Activated T-helper 1 cell treated with anti-CD3 and anti-CD28 coated beads, Interleukin-12 subunit alpha, Interleukin-12 subunit beta, Interleukin-2, Interleukin-4 antibody, amounts not matched to agents 30 ng/mL and 10 ng/mL and 1 ng/mL, durations not matched to agents 14 hours and 24 hours and 36 hours (primary cell): Measurements from ENCODE around the gene TPCN2. TPM values are rescaled to one million over a fixed set of nuclear protein-coding genes. Genes with fewer than 3 reads are reported as not detected.

Experiments used
- DNase-seq: peaks from one replicate; pipeline ENCODE4 v3.0.0; 2021; ENCODE audit warnings: low spot score
- H3K27ac Mint-ChIP-seq: one replicate; pipeline ENCODE4 v1.8.0; 2021; ENCODE audit warnings: mild to moderate bottlenecking, mixed read lengths
- H3K27me3 Mint-ChIP-seq: one replicate; pipeline ENCODE4 v1.8.0; 2022; ENCODE audit warnings: mild to moderate bottlenecking, moderate library complexity, mixed read lengths; ENCODE audit not compliant: insufficient read depth
- H3K36me3 Mint-ChIP-seq: one replicate; pipeline ENCODE4 v1.8.0; 2021; ENCODE audit warnings: low read depth, mixed read lengths
- H3K4me1 Mint-ChIP-seq: one replicate; pipeline ENCODE4 v1.8.0; 2021; ENCODE audit warnings: low read depth, mixed read lengths
- H3K4me3 Mint-ChIP-seq: one replicate; pipeline ENCODE4 v1.8.0; 2021; ENCODE audit warnings: mild to moderate bottlenecking, moderate library complexity, mixed read lengths
- H3K9me3 Mint-ChIP-seq: one replicate; pipeline ENCODE4 v1.8.0; 2021; ENCODE audit warnings: mixed read lengths
- intact Hi-C: fragments of 100-400 bp; cut with micrococcal nuclease; formaldehyde crosslinking; loops from one replicate; pipeline ENCODE4 v1.15.1; 2024
- total RNA-seq: library from RNA; stranded (reverse); gene quantifications from 2 replicates; pipeline ENCODE4 v1.2.3, GENCODE V29; 2022

The TPCN2 gene
- total RNA-seq, 1 donor from 2014 or later = 19.2 TPM

DNA sequence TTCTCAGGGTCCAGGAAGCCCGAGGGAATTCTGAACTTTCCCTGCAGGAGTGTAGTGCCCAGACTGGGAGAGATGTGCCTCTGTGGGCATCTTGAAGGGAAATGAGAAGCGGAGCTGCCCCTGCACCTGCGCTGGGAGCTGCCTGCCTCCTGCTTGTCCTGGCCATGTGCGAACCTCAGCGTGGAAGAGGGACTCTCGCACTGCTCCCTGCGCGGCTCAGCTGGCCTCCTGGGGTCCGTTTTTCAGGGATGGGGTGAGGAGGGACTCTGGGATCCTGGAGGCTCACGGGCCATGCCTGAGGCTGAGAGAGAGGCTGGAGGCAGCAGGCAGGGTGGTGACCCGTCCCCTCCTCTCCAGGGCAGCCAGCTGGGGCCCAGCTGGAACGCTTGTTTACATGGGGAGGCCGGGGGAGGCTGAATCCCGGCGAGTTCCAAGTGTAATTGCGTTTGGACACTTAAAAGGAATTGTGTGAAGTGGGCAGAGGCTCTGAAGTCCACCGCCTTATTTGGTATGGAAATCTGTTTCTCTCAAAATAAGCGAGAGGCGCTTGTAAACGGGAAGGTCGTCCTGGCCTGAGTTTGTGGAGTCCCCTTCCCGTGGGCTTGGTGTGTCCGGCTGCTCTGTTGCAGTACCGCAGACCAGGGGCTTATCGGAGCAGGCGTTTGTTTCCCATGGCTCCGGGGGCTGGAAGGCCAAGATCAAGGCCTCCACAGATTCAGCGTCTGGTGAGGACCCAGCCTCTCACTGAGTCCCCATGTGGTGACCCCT is 34.5 kb upstream of the TPCN2 start:
- intact Hi-C loops = no loop called here
- H3K27ac Mint-ChIP-seq = no peak overlapping the region
- no peaks in the 10 kb centered on the region for H3K36me3 Mint-ChIP-seq
- no peak overlapping the region for H3K4me3 Mint-ChIP-seq
- H3K27me3 Mint-ChIP-seq = peaks cover 17% of the 10 kb centered on the region
- H3K4me1 Mint-ChIP-seq = no peaks in the 10 kb centered on the region
- DNase-seq = no peak
- no peaks in the 10 kb centered on the region for H3K9me3 Mint-ChIP-seq

DNA sequence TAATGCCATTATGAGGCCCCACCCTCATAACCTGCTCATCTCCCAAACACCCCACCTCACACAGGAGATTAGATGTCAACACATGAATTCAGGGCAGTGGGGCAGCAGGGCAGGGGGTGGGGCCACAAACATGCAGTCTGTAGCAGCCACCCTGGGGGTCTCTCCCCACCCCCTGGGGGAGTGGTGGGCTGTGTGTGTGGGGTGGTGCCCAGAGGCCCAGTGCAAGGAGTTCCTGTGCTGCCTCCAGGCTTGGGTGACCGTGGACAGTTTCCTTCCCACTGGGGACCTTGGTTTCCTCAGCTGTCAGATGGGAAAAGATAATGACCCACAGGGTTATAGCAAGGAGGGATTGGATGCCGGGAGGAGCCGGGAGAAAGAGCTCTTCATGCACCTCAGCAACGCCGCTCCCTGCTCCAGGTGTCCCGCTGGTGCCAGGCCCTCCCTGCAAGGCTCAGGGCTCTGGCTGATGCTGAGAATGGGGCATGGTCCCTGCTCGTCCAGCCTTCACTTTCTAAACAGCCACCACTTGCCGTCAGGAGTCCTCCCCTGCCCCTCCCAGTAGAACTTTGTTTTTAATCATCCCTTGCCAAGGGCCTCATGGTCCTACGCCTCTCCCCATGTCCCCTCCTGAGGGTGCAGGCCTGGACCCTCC is 33.7 kb upstream of the TPCN2 start:
- DNase-seq = no peak
- Mint-ChIP-seq H3K4me1 (no peaks in the 10 kb centered on the region), H3K4me3 (no peak overlapping the region), H3K9me3 (no peaks in the 10 kb centered on the region), H3K36me3 (no peaks in the 10 kb centered on the region), H3K27ac (no peak overlapping the region), H3K27me3 (peaks cover 17% of the 10 kb centered on the region)
- intact Hi-C loops = no loop called here

DNA sequence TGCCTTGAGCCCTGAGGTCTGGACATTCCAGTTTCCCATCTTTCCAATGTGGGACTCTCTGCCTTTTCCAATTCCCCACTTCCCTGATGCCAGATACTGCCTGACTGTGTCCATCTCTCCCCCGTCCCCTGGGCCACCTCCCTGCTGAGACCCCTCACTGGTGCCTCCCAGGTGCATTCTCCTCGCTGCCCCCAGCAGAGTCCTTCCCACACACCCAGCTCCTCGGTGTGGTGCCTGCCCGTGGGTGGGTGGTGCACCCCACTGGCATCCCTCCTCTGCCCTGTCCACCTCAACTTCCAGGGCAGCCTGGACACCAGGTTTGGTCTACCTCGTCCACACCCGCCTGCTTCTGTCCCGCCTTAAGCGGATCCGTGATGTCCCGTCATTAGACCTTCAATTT is 30.8 kb upstream of the TPCN2 start:
- Mint-ChIP-seq H3K9me3 (no peaks in the 10 kb centered on the region), H3K4me3 (no peak overlapping the region), H3K36me3 (no peaks in the 10 kb centered on the region), H3K27me3 (peaks cover 2% of the 10 kb centered on the region), H3K4me1 (no peaks in the 10 kb centered on the region), H3K27ac (no peak overlapping the region)
- intact Hi-C loops = no loop called here
- no peak for DNase-seq

DNA sequence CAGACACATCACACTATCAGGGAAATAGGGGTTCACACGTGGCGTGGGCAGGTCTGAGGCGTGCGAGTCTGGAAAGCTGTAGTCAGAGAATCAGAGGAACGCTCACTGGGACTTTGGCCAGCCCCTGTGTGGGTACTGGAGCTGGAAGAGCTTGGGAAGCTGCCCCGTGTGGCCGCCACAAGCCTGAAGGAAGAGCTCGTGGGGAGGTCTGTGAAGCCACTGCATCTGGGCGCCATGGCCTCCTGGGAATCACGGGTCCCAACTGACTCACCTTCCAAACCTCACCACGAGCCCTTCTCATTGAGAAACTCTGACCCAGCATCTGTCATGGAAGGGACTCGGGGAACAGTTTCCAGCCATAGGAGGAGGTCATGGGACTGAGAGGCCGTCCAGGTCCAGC is 29.8 kb upstream of the TPCN2 start:
- intact Hi-C loops = no loop called here
- no peak for DNase-seq
- Mint-ChIP-seq H3K4me1 (no peaks in the 10 kb centered on the region), H3K36me3 (no peaks in the 10 kb centered on the region), H3K4me3 (no peak overlapping the region), H3K9me3 (no peaks in the 10 kb centered on the region), H3K27ac (no peak overlapping the region), H3K27me3 (peaks cover 2% of the 10 kb centered on the region)

GRCh38 chr11:69022260-69022659 is 26.5 kb upstream of the TPCN2 start:
- Mint-ChIP-seq H3K4me1 (no peaks in the 10 kb centered on the region), H3K27ac (no peak overlapping the region), H3K9me3 (no peaks in the 10 kb centered on the region), H3K4me3 (no peak overlapping the region), H3K36me3 (no peaks in the 10 kb centered on the region), H3K27me3 (no peaks in the 10 kb centered on the region)
- DNase-seq = no peak
- intact Hi-C loops = no loop called here

GRCh38 chr11:69024509-69024908 is 24.2 kb upstream of the TPCN2 start:
- Mint-ChIP-seq H3K27me3 (peaks cover under 1% of the 10 kb centered on the region), H3K4me3 (no peak overlapping the region), H3K36me3 (no peaks in the 10 kb centered on the region)

DNA sequence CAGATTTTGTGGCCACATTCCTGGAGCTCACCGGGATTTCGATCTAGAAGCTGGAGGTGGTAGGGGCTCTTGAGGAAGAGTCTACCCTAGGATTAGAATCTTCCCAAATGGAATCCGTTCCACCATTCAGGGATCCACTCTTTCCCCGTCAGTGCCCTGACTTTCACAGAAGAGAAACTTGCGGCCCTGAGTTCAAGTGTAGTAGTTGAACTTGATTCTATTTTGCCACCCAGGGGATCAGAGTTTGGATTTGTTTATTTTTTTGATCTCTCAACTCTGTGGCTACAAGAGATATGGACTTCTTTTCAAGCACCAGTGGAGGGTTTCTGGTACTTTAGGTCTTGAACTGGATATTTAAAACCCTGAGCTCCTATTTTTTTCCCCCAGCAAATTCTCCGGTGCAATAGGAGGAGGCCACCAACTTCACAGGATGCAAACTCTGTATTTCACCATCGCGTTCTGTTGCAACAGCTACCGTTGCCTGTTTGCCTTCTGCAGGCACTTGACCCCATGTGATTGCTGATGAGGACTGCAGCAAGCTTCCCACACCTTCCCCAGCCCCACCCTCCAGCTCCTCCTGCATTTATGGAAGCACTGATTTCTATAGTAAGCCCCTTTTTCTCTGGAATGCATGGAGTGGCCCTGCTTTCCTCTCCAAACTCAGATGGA is 20.9 kb upstream of the TPCN2 start:
- DNase-seq = no peak
- Mint-ChIP-seq H3K4me3 (no peak overlapping the region), H3K4me1 (no peaks in the 10 kb centered on the region), H3K27ac (no peak overlapping the region), H3K9me3 (no peaks in the 10 kb centered on the region), H3K36me3 (no peaks in the 10 kb centered on the region), H3K27me3 (peaks cover 2% of the 10 kb centered on the region)
- intact Hi-C loops = no loop called here

More at GRCh38 chr11:69024509-69024908, 24.2 kb upstream of the TPCN2 start:
- Mint-ChIP-seq H3K9me3 (no peaks in the 10 kb centered on the region), H3K27ac (no peak overlapping the region), H3K4me1 (no peaks in the 10 kb centered on the region)
- intact Hi-C loops = no loop called here
- no peak for DNase-seq

DNA sequence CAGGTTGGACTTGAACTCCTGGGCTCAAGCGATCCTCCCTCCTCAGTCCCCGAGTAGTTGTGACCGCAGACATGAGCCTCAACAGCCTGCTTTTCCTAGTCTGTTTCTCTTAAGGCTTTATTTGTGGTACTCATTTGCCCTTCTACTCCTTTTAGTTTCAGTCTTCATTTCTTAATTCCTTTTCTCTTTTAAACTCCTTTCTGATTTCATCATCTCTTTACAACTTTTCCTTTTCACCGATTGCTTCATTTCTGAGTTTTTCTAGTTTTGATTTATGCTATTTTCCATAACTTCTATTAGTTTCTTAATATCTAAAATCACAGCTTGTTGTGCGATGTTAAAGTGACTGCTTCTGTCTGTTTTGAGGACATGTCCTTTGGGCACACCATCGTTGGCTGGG is 18.4 kb upstream of the TPCN2 start:
- Mint-ChIP-seq H3K9me3 (no peaks in the 10 kb centered on the region), H3K4me1 (no peaks in the 10 kb centered on the region)

GRCh38 chr11:69032833-69033232 is 15.9 kb upstream of the TPCN2 start:
- H3K9me3 Mint-ChIP-seq = no peaks in the 10 kb centered on the region
- no peaks in the 10 kb centered on the region for H3K4me1 Mint-ChIP-seq
- no peak for DNase-seq
- no peak overlapping the region for H3K27ac Mint-ChIP-seq
- peaks cover 2% of the 10 kb centered on the region for H3K27me3 Mint-ChIP-seq
- H3K36me3 Mint-ChIP-seq = no peaks in the 10 kb centered on the region
- H3K4me3 Mint-ChIP-seq = no peak overlapping the region
- intact Hi-C loops = no loop called here

More for the DNA sequence above, 18.4 kb upstream of the TPCN2 start:
- Mint-ChIP-seq H3K27ac (no peak overlapping the region), H3K4me3 (no peak overlapping the region), H3K36me3 (no peaks in the 10 kb centered on the region), H3K27me3 (peaks cover 2% of the 10 kb centered on the region)
- intact Hi-C loops = no loop called here
- no peak for DNase-seq

- intact Hi-C loops = no loop called here
- Mint-ChIP-seq H3K4me1 (no peaks in the 10 kb centered on the region), H3K27ac (no peak overlapping the region), H3K4me3 (no peak overlapping the region), H3K9me3 (no peaks in the 10 kb centered on the region), H3K36me3 (no peaks in the 10 kb centered on the region), H3K27me3 (peaks cover 2% of the 10 kb centered on the region)
- DNase-seq = no peak
Observed at GRCh38 chr11:69033431-69033830, 15.3 kb upstream of the TPCN2 start.

- Mint-ChIP-seq H3K4me3 (no peak overlapping the region), H3K4me1 (no peaks in the 10 kb centered on the region), H3K27me3 (peaks cover 2% of the 10 kb centered on the region), H3K36me3 (no peaks in the 10 kb centered on the region), H3K9me3 (no peaks in the 10 kb centered on the region), H3K27ac (no peak overlapping the region)
- DNase-seq = no peak
- intact Hi-C loops = no loop called here
Observed at GRCh38 chr11:69034123-69034867, 14.4 kb upstream of the TPCN2 start.

DNA sequence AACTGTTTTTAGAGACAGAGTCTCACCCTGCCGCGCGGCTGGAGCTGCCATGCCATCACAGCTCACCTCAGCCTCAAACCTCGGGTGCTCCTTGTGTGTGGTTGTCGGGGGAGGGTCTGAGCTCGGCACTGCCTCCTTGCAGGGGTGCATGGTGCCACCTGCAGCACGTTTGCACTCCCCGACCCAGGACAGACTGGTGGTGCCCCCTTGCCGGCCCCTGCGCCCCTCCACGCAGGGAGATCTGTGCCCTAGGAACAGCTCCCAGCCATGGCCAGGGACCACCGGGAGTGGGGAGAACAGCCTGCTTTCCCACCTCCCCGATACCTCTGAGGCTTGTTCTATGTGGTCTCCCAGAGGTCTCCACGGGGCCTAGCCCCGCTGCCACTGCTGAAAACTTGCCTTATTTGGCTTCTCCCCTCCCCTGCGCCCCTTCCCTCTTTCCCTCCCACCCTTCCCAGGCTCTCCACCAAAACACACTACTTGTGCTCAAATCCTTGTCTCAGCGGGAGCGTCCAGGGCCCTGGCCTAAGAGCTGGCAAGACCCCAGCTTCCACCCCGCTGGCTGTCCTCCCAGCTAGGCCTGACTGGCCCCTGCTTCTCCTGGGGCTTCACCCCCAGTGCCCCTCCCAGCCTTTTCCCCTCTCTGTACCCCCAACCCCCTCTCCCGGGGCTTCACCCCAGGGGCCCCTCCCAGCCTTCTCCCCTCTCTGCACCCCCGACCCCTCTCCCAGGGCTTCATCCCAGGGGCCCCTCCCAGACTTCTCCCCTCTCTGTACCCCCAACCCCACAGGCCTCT is 13.4 kb upstream of the TPCN2 start:
- H3K4me3 Mint-ChIP-seq = no peak overlapping the region
- intact Hi-C loops = no loop called here
- peaks cover 2% of the 10 kb centered on the region for H3K4me1 Mint-ChIP-seq
- no peaks in the 10 kb centered on the region for H3K27me3 Mint-ChIP-seq
- H3K9me3 Mint-ChIP-seq = no peaks in the 10 kb centered on the region
- no peak overlapping the region for H3K27ac Mint-ChIP-seq
- no peaks in the 10 kb centered on the region for H3K36me3 Mint-ChIP-seq
- DNase-seq = no peak
